HG03175 (cell line): Measurements from ENCODE around the gene PDIA5.

Experiments used
- ATAC-seq: cut with Tn5 transposase; IDR thresholded peaks from one replicate; pipeline ENCODE4 v1.9.1; 2021; ENCODE audit warnings: mild to moderate bottlenecking, moderate library complexity; ENCODE audit not compliant: unreplicated experiment

The PDIA5 gene

DNA sequence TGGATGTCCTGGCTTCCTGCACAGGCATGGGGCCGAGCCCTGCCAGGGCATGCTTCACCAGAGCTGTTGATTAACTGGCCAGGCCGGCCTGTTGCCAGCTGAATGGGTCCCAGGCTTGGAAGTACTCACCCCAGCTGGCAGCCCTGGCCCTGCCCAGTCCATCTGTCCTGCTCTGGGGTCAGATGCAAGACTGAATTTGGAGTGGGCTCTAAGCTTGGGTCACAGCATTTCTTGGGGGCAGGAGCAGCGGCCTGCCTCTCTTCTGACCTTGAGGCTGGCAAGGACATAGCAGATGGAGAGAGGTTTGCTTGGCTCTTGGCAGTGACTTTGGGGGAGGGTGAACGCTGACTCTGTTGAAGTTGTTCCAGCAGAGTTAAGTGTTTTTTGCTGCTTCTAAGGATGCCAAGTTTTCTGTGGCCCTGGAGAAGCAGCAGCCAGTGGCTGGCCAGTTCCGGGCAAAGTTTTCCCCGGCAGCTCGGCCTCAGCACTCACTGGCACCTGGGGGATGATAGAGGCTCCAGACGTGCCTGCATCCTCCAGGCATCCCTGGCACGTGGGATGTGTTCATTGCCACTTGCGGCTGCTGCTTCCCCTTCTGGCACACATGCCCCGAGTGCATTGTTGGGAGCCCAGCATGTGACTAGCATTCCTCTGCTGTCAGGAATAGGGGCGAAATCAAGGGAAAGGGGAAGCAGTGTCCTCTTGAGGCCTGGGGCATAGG, 22.9 kb downstream of the PDIA5 start:
- ATAC-seq: no peak

DNA sequence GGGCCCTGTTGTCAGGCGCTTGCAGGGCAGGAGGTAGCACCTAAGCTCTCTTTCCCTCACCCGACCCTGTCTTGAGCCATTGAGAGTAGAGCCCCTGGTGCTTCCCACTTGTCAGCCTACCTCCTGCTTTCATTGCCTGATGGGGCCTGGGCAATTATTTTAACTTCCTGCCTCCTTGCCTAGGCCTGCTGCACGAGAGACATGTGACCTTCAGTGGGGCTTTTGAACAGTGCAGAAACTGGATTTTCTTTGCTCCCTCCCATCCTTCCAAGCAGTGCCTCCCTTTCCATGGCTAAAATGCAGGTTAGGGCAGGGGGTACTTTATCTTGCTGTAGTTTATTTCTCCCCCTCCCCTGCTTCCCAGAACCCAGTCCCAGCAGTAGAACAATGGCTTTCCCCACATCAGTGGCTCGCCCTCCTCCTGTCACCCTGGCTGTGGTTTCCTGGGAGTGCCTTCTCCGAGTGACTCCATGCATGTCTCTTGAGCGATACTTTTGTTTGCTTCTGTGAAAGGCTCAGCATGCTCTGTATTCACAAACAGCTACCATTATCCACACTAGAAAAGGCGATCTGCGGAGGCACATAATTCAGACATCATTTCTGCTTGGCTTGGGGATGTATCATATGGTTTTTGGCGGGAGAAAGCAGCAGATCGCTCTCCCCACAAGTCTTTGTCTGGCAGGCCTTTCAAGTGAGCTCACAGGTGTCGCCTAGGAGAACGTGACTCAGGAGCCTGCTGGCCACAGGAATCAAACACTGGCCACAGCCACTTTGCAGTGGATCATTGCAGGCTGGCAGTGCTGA, 24.1 kb downstream of the PDIA5 start:
- no peak for ATAC-seq

DNA sequence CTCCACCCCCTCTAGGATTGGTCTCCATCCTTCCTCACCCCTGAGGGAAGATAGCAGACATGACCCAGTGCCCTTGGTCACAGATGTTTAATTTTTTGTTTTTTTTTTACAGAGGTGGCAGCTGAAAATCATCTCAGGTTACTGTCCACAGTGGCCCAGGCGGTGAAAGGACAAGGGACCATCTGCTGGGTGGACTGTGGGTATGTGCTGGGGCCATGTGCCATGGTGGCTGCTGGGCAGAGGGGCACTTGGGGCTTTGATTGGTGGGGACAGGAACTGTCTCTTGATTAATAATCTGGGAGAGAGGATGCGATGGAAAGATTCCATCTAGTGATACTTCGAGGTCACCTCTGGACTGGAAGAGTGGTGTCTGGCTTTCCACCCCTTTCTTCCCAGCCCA, 25.4 kb downstream of the PDIA5 start:
- ATAC-seq: no peak

DNA sequence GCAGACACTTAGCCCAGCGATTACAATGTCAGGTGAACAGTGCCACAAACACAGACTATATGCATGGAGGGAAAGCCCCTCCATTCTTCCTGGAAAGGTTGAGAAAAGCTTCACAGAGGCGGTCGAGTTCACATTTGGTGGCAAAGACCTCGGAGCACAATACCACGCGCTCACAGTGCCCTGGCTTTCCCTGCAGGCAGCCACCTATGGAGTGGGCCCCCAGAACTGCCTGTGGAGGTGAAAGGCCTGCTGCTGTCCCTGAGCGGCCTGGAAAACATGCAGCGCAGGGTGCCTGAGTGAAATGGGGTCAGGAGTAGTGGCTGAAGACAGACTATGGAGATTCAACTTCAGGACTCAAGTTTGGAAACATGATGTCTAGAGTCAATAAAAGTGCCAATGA, 26.9 kb downstream of the PDIA5 start:
- ATAC-seq: no peak

DNA sequence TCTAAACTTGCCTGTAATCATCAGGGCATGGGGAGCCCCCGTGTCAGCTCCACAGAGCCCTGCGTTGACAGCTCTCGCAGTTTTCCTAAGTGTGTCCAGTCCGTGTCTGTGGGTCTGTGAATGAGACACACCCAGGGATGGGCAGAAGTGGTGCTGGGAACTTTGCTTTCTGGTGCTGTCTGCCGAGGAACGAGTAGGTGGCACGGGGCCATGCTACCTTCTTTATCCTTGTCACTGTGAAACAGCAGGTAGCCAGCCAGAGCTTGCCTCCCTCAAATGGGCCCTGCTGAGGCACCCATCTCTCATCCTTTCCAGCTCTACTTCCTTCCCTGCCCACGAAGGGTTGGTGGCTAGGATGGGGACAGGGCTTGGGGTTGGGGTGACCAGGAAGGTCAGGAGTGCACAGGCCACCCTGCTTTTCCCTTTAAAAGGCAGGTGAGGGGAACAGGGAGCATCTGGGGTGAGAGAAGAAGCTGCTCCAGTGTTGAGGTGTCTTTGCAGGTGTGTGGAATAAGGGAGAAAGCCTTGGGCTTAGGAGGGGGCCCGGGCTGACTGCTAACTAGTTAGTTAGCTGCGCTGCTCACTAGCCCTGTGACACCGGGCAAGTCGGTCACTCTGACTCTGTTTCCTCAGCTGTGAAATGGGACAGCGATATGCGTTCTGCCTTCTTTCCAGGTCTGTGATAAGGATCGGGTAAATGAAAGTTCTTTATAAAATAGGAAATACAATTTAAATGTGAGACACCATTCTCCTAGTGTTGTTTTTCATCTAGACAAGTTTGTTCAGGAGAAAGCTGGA, 27.9 kb downstream of the PDIA5 start:
- ATAC-seq: no peak

DNA sequence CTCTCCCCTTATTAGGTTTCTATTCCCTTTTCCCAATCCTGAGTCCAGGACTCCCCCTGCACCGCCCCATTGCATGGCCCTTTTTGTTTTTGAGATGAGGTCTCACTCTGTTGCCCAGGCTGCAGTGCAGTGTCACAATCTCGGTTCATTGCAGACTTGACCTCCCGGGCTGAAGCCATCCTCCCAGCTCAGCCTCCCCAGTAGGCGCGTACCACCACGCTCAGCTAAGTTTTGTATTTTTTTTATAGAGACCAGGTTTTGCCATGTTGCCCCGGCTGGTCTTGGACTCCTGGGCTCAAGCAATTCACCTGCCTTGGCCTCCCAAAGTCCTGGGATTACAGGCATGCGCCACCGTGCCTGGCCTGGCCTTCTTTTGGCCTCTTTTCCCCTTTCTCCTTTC, 29.3 kb downstream of the PDIA5 start:
- no peak for ATAC-seq

DNA sequence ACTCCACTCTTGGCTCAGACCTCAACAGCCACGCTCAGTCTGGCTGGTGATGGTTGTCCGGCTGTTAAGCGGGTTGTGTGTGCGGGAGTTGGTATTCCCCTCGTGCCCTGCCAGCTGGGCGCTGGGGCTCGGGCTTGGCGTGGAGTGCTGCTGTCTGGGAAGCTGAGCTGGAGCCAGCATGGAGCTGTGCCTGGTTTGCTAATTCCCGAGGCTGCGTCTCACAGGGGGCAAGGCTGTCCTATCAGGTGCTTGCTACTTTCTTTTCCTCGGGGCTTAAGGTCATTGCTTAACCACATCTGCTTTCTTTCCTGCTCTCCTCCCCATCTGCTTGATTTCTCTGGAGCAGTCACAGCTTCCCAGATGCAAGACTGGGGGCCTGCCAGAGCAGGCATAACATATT, 29.9 kb downstream of the PDIA5 start:
- no peak for ATAC-seq

DNA sequence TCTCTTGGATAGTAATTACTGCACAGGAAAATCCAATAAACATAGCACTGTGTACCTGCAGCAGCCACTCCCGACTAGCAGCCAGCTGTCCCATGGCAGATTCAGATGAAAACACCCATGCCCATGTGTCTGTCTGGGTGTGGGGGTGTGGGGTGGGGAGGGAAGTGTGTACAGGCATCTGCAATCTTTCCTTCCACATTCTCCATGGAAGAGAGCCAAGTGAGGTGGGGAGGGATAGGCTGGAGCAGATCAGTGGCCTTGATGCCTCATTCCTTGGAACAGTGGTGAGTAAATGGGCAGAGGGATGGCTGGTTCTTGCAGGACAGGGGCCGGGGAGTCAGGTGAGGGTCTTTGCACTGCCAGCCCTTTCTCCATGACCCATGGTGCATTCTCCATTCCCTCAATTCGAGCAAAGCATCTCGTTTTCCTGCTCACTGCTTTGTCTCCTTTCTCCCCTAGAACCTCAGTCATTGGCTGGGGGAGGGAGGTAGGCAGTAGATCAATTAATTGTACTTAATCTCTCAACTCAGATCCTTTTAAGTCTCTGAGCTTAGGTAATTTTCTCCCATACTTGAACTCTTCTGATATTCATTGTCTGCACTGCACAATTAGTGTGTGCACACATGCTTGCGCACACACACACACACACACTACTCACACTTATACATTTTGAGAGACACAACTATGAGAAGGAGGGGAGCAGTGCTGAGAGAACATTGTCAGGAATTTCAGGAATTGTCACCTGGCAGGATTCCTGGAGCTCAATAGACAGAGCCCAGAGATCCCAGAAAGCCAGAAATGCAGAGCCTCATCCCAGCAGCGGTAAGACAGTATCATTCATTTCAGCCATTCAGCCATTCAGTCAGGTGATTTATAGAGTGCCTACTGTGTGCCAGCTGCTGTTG, 31.9 kb downstream of the PDIA5 start:
- no peak for ATAC-seq

DNA sequence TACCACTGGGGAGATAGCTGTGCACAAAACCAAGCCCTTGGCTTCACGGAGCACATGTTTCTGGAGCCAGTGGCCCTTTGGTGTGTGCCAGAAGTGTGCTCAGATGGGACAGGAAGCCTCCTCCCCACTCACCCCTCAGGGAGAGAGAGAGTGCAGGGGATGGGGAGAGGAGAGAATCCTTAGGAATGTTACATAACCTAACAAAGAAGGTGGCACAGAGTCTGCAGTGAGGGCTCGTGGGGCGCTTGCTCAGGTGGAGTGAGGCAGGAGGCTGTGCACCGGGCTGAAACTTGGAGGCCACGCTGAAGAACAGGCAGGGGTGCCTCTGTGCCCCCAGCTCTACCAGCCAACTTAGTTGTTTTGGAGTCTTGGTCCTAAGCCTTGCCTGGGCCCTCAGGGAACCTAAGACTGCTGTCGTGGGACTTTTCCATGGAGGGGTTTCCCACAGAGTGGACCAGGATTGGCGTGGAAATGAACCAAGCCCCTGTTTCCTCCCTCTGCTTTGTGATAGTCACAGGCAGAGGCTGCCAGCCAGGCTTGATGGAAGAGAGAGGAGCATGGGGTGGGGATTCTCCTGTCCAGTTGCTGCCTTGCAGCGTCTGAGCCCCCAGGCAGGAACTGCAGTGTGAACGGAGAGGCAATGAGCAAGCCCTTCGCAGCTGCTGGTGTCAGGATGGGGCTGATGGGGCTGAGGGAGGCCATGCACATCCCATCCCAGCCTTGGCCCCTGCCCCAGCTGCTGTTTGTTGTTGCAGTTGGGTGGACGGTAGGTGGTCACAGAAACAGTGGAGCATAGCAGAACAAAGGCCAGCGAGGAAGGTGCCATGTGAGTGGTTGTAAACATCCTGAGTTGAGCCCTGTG, 32.7 kb downstream of the PDIA5 start:
- no peak for ATAC-seq

DNA sequence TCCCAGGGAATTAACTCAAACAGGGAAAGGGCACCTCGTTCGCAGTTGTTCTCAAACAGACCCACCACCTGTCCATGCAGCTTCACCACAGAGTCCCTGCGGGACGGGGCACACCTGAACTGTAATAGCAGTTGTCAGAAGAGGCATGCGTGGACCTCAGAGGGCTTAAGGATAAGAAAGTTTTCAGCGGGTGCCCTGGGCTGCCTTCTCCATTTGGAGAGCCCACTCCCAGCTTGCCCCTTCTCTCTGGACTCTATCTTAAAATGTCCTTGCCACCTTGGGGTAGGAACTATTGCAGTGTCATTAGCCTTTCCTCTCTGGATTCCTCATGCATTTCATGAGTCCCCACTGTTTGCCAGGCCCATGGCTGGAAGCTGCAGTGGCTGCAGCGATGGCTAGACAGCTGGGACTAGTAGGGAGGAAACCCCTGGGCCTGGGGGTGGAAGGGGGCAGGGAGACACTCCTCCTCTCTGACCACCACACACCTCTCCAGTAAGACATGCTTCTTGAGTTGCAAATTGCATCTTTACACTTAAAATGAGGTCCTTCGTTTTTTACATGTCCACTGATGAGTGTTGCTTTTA, 33.5 kb downstream of the PDIA5 start:
- no peak for ATAC-seq

DNA sequence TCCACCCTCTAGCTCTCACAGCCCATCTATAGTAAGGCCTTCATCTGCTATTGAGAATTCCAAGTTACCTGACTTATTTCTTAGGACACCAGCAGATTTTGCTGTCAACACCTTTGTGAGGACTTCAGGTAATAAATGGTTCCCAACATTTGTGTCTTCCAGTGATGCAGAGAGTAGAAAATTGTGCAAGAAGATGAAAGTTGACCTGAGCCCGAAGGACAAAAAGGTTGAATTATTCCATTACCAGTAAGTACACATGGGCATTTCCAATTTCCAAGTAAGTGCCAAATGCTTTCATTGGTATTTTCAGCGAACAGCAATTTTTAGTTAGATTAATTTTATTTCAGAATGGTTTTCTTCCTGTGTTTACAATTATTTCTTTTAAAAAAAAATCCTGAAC, 35.4 kb downstream of the PDIA5 start:
- no peak for ATAC-seq

DNA sequence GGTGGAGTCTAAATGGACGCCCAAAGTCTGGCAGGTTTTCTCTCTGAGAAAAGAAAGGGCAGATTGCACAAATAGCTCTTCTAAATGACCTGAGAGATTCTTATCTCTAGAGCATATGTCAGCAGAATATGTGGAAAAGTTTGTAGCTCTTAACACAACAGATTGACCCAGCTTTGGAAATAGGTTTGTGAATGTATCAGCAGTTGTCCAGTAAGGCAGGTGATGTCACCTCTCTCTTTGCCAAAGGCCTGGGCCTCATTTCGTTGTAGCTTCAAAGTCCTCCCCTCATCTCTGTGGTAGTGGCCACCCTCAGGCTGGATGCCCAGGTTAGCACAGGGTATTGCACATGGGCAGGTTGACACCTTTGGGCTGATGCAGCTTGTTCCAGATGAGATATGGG, 36.0 kb downstream of the PDIA5 start:
- ATAC-seq: no peak

DNA sequence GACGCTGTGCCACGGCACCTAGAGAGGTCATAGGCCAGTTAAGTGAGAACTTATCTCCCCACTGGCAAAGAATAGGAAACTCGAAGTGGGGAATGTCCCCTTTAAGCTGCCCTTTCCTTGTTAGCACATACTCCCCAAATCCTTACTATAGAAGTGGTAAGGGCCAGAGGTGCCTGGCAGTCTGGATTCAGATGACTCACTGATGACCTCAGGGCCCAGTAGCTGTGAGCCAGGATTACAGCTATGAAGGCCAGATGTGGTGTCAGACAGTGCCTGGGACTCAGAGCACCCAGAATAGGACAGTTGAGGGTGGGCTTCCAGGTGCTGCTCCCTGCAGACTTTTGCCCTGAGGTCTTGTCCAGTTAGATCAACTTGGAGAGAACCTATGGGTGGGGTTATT, 37.7 kb downstream of the PDIA5 start:
- no peak for ATAC-seq

DNA sequence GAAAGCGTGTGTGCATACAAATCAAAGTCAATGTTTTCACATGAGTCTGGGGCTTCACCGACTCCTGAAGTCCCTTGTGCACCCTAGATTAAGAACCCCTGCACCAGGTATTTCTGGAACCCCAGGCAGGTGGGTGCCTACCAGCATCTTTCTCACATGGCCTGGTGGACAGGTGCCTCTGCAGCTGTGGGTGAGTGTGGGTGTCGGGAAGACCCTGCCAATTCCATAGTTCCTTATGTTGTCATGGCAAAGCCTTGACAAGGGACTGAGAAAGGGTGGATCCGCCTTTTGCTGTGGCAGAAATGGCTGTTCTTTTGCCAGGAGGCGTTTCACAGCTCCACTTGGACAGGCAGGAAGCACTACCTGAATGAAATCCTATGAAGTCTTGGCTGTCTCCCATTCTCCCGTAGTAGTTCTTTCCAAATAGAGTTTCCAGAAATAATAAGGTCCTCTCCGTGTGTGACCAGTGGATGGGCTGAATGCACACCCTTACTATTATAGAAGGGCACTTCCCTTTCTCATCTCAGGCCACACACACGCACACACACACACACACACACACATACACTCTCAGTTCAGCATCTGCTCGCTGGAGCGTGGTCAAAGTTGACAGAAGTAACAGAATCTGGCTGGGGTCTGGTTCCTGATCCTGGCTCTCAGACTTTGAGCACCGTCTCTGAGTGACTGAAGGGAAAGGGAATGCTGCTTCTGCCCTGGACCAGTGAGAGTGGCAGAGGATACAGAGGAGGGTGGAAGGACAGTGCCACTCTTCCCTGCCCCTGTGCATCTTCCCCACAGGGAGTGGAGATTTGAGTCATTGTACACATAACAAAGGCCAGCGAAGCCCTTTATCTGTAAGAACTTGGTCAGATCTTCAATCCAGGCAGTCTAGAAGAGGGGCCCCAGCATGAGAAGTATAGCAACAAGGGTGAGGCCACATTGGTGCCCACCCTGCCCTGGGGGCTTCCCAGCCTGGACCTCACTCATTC, 38.7 kb downstream of the PDIA5 start:
- ATAC-seq: peak; percentile 67

DNA sequence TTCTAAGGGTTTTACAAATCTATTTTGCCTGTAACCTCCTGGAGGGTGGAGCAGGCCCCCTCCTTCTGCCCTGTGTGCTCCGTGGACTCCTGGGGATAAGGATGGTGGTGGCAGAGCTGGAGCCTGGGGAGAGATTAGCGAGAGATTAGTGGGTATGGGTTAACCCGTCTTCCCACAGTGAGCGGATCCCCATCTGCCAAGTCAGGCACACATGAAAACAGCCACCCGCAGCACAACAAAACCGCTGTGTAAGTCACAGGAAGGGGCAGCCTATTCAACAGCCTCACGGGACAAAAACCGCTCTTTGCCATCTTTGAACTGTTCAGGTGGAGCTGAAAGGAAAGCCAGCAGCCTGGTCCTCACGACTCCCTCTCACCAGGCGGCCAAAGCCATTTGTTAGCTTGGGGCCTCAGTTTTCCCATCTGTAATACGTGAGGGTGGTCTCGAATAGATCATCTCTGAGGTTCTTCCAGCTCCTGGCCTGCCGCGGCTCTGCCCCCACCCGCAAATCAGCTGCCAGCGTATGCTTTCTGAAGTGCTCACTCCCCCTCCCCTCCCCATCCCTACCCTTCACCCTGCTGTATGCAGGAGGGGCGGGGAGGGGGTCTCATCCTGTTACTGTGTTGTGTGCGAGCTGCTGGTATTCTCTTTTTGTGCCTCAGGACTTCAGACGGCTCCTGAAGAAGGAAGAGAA, 43.6 kb downstream of the PDIA5 start:
- no peak for ATAC-seq

DNA sequence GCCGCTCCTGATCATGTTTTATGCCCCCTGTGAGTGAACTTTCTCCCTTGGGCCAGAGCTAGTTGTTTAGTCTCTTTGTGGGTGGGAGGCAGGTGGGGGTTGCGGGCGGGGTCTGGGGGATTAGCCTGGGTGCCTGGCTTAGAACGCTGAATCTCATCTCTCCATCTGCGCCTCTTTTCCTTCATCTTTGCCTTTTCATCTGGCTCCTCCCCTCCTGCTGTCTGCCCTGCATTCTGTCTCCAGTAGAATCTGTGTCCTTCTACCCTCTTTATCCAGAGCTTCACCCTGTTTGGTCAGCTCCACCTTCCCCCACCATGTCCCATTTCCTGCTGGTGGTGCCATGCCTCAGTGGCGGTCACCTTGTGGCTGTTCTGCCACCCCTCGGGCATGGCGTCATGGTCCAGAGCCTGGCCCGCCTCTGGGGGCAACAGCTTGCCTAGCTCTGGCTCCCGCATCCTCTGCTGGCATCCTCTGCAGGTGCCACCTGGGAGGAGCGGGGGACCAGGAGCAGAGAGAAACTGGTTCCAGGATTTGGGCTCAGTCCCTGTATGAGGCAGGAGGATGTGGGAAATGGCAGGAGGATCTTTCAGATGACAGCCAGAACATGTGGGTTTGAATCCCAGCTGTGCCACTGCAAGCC, 44.3 kb downstream of the PDIA5 start:
- ATAC-seq: no peak

DNA sequence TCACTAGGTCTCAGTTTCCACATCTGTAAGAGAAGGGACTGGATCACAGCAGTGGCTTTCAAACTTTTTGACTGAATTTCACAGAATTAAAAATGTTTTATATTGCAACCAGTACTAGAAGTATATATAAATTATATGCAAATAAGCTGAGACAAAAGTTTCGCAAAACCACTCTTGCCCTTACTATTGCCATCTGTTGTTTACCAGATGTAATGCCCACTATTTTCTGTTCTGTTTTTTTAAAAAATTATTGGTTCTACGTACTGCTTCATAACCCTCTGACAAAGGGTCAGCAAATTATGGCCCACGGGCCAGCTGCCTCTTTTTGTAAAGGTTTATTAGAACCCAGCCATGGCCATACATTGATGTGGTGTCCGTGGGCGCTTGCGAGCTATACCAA, 44.8 kb downstream of the PDIA5 start:
- no peak for ATAC-seq
